Tibial artery (tissue), 4 donors: ENCODE data around the gene KCNK4.
A peak's percentile ranks its signal among the peaks of the same experiment; 100 is the strongest.

Experiments used
- DNase-seq, 2 donors: peaks; one replicate each; pipeline ENCODE4 v3.0.0-alpha.2; 2019
- H3K27ac ChIP-seq, 2 donors: fragments of 200-600 bp; sonication (generic) in 1 of 2; 1 replicate in 1 of 2; 2 replicates in 1 of 2; pipeline ENCODE4 v1.5.1; 2018 to 2019; ENCODE audit warnings: mild to moderate bottlenecking in 1 of 2
- H3K27me3 ChIP-seq, 2 donors: fragments of 200-600 bp; sonication (generic) in 1 of 2; one replicate each; pipeline versions ENCODE4 v1.5.1 to v1.6.0; 2016 to 2019
- H3K36me3 ChIP-seq, 3 donors: fragments of 200-600 bp; sonication (generic) in 2 of 3; one replicate each; pipeline ENCODE4 v1.5.1; 2016 to 2019; ENCODE audit warnings: mild to moderate bottlenecking in 2 of 3
- H3K4me1 ChIP-seq, 4 donors: fragments of 200-600 bp; sonication (generic) in 2 of 4; 1 replicate in 3 of 4; 2 replicates in 1 of 4; pipeline ENCODE4 v1.5.1; 2016 to 2019
- H3K4me3 ChIP-seq, 2 donors: fragments of 200-600 bp; sonication (generic) in 1 of 2; 1 replicate in 1 of 2; 2 replicates in 1 of 2; pipeline ENCODE4 v1.5.1; 2018 to 2019; ENCODE audit warnings: mild to moderate bottlenecking in 2 of 2
- H3K9me3 ChIP-seq, 3 donors: fragments of 200-600 bp; sonication (generic) in 1 of 3; one replicate each; pipeline ENCODE4 v1.5.1; 2016 to 2019
- intact Hi-C: fragments of 100-400 bp; cut with DNase I; formaldehyde crosslinking; loops from one replicate; pipeline ENCODE4 v1.15.0; 2023; ENCODE audit warnings: low total_unique reads
- TF ChIP-seq, protein P1 (sequence below), 2 experiments: fragments of 200-600 bp in 1 of 2; fragments of 450-650 bp in 1 of 2; IDR thresholded peaks; one replicate each; pipeline ENCODE4 v1.5.1; 2017 to 2019; ENCODE audit warnings: antibody characterized with exemption in 2 of 2, mild to moderate bottlenecking in 1 of 2, moderate library complexity in 1 of 2

The KCNK4 gene

DNA sequence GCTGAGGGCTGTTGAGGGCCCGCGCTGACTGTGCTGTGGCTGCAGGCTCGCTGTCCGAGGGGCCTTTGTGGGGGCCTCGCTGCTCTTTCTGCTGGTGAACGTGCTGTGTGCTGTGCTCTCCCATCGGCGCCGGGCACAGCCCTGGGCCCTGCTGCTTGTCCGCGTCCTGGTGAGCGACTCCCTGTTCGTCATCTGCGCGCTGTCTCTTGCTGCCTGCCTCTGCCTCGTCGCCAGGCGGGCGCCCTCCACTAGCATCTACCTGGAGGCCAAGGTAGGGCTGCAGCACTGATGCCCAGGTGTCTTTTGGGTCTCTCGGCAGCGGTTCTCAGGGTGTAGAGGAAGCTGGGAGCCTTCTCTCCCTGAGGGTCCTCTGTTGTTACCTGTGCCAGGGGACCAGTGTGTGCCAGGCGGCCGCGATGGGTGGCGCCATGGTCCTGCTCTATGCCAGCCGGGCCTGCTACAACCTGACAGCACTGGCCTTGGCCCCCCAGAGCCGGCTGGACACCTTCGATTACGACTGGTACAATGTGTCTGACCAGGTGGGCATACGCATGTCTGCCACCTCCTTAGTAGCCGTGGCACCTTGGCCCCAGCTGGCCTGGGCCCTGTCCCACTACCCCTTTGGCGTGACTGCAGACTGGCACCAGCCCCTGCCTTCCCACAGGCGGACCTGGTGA is 3.3 kb upstream of the KCNK4 start:
- TF ChIP-seq, protein P1, sequence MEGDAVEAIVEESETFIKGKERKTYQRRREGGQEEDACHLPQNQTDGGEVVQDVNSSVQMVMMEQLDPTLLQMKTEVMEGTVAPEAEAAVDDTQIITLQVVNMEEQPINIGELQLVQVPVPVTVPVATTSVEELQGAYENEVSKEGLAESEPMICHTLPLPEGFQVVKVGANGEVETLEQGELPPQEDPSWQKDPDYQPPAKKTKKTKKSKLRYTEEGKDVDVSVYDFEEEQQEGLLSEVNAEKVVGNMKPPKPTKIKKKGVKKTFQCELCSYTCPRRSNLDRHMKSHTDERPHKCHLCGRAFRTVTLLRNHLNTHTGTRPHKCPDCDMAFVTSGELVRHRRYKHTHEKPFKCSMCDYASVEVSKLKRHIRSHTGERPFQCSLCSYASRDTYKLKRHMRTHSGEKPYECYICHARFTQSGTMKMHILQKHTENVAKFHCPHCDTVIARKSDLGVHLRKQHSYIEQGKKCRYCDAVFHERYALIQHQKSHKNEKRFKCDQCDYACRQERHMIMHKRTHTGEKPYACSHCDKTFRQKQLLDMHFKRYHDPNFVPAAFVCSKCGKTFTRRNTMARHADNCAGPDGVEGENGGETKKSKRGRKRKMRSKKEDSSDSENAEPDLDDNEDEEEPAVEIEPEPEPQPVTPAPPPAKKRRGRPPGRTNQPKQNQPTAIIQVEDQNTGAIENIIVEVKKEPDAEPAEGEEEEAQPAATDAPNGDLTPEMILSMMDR (IDR thresholded peaks at IDR 0.05), result no peak
- H3K4me1 ChIP-seq, result peaks cover 0 to 47% (median 42%) of the 10 kb centered on the region in 4 donors
- H3K27me3 ChIP-seq, result peaks cover under 1 to 46% of the 10 kb centered on the region in 2 donors
- H3K27ac ChIP-seq, result no peak overlapping the region
- no peaks in the 10 kb centered on the region for H3K9me3 ChIP-seq
- intact Hi-C loops, result no loop called here
- no peak for DNase-seq
- no peak overlapping the region for H3K4me3 ChIP-seq
- H3K36me3 ChIP-seq, result peaks cover 0 to 5% (median 0%) of the 10 kb centered on the region in 3 donors

GRCh38 chr11:64288353-64288750 is 2.8 kb upstream of the KCNK4 start:
- H3K36me3 ChIP-seq, result peaks cover 0 to 5% (median 0%) of the 10 kb centered on the region in 3 donors
- no peak overlapping the region for H3K4me3 ChIP-seq
- H3K27ac ChIP-seq, result no peak overlapping the region
- no peak for DNase-seq
- intact Hi-C loops, result no loop called here
- H3K9me3 ChIP-seq, result no peaks in the 10 kb centered on the region
- TF ChIP-seq, protein P1 (IDR thresholded peaks at IDR 0.05), result no peak
- H3K4me1 ChIP-seq, result peaks cover 0 to 44% (median 38%) of the 10 kb centered on the region in 4 donors
- H3K27me3 ChIP-seq, result peaks cover 4 to 51% of the 10 kb centered on the region in 2 donors

DNA sequence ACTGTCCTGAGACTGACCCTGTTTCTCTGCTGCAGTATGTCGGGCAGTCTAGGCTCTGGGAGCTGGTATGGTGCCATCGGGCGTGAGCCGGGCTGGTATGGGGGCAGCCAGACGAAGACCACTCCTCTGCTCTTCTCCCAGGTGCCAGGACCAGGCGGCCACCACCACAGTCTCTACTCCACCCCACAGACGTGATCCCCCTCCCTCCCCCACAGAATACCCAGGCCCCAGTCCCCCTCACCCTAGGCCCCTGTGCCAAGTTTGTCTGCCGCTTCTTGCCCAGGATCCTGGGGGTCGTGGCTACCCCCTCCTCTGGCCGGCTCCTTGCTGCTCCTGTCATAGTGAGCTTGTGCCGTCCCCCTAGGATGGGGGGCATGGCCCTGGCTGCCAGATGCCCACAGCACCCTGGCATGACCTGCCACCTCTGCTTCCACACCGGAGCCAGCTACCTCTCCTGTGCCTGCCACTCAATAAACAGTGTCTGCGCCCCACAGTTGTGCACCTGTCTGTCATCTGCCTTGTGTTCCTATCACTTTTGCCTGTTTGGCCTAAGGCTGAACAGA is 2.0 kb upstream of the KCNK4 start:
- TF ChIP-seq, protein P1 (IDR thresholded peaks at IDR 0.05), result no peak
- intact Hi-C loops, result no loop called here
- peaks cover 4 to 59% of the 10 kb centered on the region in 2 donors for H3K27me3 ChIP-seq

DNA sequence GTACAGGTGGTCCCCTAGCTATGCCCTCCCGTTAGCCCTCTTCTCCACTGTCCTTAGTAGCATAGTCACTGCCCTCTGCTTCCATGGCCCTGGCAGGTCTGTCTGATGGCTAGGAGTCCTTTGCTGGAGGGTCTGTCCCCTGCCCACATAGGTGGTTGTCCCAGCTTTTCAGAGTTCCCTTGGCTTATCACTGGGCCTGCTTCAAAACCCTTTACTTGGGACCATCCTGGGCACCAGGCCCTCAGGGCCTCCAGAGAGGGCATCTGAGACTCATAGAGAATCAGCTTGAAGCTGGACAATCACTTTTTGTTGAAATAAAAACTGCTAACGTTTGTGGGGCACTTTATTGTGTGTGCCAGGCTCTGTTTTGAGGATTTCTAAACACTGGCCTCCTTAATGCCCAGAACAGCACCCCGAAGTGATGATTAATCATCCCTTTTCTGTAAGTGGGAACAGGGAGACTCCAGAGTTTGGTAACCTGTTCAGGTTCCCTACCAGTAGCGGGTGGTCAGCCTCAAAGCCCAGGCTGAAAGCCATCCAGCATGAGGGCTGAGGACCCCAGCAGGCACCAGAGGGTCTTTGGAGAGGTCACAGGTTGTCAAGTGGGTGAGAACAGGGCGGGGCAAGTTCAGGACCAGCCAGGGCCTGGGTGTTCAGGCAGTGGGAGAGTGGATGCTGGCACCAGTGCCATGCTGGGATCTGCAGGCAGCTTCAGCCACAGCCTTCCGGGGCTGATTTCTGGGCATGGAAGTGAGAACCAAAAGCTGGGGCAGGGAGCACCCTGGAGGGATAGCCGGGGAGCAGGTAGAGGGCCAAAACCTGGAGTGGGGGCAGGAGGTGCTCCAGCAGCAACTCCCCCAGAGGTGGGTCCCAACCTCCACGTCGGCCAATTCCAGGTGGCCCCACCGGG is 495 bp upstream of the KCNK4 start:
- no peak overlapping the region for H3K27ac ChIP-seq
- intact Hi-C loops, result no loop called here
- TF ChIP-seq, protein P1 (IDR thresholded peaks at IDR 0.05), result no peak
- H3K9me3 ChIP-seq, result no peaks in the 10 kb centered on the region
- DNase-seq, result no peak
- peaks cover 0 to 32% (median 29%) of the 10 kb centered on the region in 4 donors for H3K4me1 ChIP-seq
- peaks cover 0 to 5% (median 0%) of the 10 kb centered on the region in 3 donors for H3K36me3 ChIP-seq
- no peak overlapping the region for H3K4me3 ChIP-seq
- peaks cover 4 to 72% of the 10 kb centered on the region in 2 donors for H3K27me3 ChIP-seq

More for the DNA sequence above, 2.0 kb upstream of the KCNK4 start:
- DNase-seq, result no peak
- no peak overlapping the region for H3K27ac ChIP-seq
- H3K4me3 ChIP-seq, result no peak overlapping the region
- peaks cover 0 to 37% (median 31%) of the 10 kb centered on the region in 4 donors for H3K4me1 ChIP-seq
- no peaks in the 10 kb centered on the region for H3K9me3 ChIP-seq
- peaks cover 0 to 5% (median 0%) of the 10 kb centered on the region in 3 donors for H3K36me3 ChIP-seq

DNA sequence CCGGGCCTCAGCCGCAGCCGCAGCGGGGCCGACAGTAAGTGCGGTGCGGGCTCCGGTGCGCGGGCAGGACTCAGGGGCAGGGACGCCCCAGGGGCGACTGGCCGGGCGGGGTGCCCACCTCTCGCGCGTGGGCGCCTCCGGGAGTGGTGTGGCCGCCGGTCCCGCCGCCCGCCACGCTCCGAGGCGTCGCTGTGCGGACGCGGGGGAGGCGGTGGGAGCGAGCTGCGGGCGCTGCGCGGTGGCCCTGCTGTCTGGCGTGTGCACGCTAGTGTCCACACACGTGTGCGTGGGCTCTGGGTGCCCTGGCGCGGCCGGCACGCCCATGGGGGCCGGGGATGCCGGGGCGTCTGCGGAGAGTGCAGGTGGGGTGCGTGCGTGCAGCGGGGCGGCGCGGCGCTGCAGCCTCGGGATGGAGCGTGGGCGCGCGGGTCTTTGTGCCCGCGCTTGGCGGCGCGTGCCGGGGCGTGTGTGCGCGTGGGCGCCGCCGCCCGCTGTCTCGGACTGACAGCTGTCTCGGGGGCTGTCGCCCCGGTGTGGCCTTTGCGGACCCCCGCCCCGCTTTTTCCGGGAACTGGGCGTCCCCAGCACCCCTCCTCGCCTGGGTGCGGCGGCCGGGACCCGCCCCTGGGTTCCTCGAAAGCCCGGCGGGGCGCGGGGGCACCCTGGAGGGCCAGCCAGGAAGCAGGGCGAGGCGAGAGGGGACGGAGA is 804 bp downstream of the KCNK4 start:
- intact Hi-C loops, result no loop called here
- no peaks in the 10 kb centered on the region for H3K9me3 ChIP-seq
- no peak for DNase-seq
- H3K36me3 ChIP-seq, result peaks cover 0 to 5% (median 0%) of the 10 kb centered on the region in 3 donors
- H3K27ac ChIP-seq, result no peak overlapping the region
- peaks cover 4 to 85% of the 10 kb centered on the region in 2 donors for H3K27me3 ChIP-seq
- H3K4me1 ChIP-seq, result peaks cover 0 to 24% (median 19%) of the 10 kb centered on the region in 4 donors
- peak overlapping the region; percentile 28 to 40 for H3K4me3 ChIP-seq
- TF ChIP-seq, protein P1 (IDR thresholded peaks at IDR 0.05), result no peak
